ENCODE results near the gene TCP11L2.

TCP11L2 gene

DNA sequence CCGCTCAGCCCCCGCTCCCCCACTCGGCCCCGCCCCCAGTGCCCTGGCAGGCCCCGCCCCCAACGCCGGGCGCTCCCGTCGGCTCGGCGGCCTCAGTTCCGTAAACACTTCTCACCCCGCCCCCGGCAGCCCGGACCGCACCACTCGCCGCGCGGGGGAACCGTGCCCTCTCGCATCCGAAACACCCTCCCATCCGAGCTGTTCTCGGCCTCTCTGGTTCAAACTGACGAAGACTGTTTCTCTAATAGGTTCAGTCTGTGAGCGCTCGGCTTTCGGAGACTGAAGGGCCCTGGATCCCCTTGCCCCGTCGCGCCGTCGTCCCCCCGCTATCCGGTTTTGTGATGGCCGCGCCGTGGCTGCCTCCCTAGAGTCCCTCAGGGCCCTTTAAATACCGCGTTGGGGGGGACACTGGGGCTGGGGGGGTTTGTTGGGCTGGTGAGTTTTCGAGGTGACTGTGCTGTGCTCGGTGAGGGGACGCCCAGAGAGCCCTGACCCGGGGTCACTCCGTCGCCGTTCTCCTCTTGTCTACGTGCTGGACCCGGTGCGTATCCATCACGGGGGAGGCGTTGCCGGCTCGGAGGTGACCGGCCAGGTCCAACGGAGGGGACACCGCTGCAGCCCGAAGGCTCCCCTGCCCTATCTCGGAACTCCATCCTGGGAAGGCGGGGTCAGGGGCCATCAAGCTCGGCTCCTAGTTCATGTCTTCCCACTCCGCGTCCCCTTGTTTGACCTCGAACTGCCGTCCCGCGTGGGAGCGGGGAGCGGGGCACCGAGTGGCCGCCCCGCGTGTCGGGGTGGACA is at the start of gene TCP11L2:
TSS of gene TCP11L2 (plus strand) at position 333 of the 801 bp plus-strand sequence. CDS start 8,343 bp downstream, outside the sequence.
- no peak for FAIRE-seq
- peak; percentile 86 for DNase-seq (ENCODE audit: low spot score)

DNA sequence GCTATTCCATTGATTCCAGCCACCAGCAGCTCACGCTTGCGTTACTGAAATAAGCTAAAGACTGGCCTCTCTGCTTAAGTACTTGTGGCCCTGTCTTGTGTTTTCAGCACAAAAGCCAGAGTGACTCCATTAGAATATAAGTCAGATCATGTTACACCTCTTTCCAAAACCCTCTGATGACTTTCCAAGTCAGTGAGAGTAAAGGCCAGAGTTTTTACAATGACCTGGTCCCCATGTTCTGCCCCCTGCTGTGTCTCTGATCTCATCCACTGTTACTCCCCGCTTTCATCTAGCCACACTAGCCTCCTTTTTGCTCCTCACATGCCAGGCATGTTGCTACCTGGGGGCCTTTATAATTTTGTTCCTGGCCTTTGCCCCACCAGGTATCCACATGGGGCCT is 47.8 kb upstream of the TCP11L2 start:
- no peak for DNase-seq (ENCODE audit: low spot score)
- FAIRE-seq = no peak

DNA sequence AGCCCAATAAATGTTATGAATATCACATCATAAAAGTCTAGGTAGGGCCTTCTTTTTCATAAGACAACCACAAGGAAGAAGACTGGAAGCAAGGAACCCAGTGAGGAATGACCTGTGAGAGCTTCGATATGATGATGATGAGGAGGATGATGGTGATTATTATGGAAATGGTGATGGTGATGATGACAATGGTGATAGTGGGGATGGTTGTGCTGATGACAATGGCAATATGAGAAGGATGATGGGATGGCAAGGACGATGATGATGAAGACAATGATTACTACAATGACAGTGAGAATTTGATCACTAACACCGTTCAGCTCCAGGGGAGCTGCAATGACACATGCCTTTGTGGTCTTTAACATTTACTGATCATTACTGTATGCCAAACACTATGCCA is 47.0 kb upstream of the TCP11L2 start:
- DNase-seq (ENCODE audit: low spot score) (no peak), FAIRE-seq (no peak)

DNA sequence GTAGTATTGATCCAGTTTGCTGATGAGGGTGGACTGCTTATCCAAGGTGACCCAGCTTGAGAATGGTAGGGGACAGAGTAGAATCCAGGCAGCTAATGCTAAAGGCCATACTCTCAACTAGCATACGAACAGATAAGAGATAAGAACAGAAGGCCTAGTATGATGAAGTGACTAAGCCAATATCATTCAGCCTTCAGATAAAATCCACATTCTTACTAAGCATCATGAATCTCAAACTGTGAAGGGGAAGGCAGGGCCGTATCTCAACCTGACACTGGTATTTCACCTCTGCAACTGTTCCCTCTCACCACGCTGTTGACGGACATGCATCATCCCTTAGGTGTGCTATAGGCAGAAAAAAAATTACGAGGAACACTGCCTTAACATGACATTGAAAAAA is 46.6 kb upstream of the TCP11L2 start:
- DNase-seq (ENCODE audit: low spot score) = no peak
- FAIRE-seq = no peak

DNA sequence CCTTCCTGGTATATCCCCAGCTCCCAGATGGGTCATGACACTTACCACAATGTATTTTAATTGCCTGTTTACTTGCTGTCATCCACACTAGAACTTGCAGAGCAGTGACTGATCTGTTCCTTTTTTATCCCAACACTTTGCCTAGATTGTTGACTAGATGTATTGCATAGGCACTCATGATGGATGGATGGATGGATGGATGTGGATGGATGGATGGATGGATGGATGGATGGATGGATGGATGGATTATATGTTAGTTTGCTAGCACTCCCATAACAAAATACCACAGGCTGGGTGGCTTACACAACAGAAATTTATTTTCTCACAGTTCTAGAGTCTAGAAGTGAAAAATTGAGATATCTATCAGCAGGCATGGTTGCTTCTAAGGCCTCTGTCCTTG is 46.0 kb upstream of the TCP11L2 start:
- DNase-seq (ENCODE audit: low spot score) = no peak
- FAIRE-seq = no peak

DNA sequence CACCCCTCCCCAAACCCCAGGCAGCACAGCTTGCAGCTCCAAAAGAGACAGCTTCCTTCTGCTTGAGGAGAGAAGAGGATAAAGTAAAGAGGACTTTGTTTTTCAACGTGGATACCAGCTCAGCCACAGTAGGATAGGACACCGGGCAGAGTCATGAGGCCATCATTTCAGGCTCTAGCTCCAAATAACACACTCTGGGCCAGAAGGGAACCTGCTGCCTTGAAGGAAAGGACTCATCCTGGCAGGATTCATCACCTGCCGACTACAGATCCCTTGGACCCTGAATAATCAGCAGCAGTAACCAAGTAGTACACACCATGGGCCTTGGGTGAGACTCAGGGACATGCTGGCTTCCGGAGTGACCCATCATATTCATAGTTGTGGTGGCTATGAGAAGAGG is 44.3 kb upstream of the TCP11L2 start:
- DNase-seq (ENCODE audit: low spot score) = no peak

DNA sequence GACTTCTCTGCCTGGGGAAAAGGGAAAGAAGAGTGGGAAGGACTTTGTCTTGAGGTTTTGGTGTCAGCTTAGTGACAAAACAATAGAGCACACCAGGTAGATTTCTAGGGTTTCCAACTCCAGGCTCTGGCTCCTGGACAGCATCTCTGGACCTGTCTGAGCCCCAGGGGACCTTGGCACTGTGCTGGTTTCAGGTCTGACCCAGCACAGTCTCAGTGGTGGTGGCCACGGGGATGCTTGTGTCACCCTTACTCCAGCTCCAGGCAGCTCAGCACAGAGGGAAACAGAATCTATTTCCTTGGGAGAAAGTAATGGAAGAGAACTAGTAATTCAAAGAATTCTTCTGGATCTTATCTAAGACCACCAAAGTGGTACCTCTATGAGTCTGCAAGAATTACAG is 43.6 kb upstream of the TCP11L2 start:
- no peak for DNase-seq (ENCODE audit: low spot score)
- no peak for FAIRE-seq

More for the DNA sequence above, 44.3 kb upstream of the TCP11L2 start:
- no peak for FAIRE-seq

DNA sequence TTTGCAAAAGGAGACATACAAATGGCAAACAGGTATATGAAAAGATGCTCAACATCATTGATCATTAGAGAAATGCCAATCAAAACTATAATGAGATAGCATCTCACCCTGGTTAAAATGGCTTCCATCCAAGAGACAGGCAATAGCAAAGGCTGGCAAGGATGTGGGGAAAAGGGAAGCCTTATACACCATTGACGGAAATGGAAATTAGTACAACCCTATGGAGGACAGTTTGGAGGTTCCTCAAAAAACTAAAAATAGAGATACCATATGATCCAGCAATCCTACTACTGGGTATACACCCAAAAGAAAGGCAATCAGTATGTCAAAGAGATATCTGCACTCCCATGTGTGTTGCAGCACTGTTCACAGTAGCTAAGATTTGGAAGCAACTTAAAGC is 37.4 kb upstream of the TCP11L2 start:
- FAIRE-seq (no peak), DNase-seq (ENCODE audit: low spot score) (no peak)

DNA sequence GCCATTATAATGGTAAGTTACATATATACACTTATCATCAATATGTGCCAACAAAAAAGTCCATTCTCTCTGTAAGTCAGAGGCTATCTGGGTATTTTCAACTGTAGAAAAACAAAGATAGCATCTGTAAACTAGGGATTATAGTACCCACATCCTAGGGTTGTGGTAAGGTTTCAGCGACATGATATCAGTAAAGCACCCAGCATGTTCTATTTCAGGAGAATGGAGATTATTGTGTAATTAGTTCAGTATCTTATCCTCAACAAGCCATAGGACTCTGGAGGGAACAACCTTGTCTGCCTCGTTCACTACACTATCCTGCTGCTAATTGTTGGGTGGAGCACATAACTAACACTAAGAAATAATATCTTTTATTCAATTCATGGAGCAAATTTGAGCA is 35.0 kb upstream of the TCP11L2 start:
- DNase-seq (ENCODE audit: low spot score) = no peak
- no peak for FAIRE-seq

DNA sequence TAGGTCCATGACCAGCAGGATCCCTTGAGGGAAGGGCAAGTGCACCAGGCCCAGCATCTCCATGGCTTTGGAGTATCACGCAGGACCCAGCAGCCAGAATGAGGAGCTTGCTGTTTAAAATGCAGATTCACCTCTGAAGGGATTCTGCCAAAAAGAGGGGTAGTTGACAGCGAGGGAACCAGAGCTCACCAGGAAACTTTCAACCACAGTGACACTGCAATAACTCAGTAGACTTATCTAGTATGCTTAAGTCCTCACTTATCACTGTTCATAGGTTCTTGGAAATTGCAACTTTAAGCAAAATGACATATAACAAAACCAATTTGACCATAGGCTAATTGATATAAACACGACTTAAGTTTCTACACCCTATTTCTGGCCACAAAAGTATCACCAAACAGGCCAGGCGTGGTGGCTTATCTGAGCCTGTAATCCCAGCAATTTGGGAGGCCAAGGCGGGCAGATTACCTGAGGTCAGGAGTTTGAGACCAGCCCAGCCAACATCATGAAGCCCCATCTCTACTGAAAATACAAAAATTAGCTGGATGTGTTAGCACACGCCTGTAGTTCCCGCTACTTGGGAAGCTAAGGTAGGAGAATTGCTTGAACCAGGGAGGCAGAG is 33.3 kb upstream of the TCP11L2 start:
- no peak for FAIRE-seq
- DNase-seq (ENCODE audit: low spot score) = no peak

DNA sequence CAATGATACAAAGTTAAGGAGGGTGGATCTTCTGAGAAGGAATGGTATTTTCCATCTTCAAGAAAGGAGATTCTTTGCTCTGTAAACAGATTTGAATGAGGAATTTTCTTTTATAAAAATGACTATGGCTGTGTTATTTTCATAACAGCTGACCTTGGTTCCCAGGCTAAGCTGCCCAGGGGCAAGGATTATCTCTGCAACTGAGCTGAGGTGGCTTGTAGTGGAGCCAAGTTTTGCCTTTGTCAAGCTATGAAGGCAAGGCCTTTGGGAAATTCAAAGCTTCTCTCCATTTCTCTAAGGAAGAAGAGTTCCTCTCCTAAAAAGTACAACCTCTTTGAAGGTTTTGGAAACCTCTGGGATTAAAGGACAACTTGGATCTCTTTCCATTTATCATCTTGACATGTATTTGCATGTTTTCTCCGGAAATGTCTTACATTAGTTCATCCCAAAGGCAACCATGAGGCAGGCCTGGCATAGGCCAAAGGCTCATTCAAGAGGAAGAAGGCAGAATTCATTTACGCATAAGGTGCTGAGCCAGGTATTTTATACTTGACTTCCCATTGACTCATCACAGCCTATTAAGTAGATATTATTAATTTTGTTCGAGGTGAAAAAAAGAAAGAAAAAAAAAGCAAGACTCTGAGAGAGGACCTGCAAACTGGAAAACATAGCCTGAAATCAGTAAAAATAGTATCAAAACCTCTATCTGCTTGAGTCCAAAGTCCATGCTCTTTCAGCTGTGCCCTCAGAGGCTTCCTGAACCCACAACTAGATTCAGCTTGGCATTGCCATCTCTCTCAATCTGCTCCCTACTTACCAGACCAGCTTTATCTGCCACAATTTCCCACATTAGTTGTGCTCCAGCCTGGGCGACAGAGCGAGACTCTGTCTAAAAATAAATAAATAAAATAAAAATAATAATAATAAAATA is 30.7 kb upstream of the TCP11L2 start:
- FAIRE-seq (no peak), DNase-seq (ENCODE audit: low spot score) (no peak)

DNA sequence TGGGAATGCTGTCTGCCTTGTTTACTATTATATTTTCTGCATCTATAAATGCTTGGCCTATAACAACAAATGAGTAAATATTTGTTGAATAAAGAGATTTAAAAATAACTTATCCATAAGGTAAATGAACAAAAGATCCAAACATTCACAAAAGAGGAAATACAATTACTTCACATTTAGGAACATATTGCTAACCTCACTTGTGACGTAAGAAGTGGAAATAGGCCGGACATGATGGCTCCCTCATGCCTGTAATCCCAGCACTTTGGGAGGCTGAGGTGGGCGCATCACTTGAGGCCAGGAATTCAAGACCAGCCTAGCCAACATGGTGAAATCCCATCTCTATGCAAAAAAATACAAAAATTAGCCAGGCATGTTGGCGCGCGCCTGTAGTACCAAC is 29.0 kb upstream of the TCP11L2 start:
- FAIRE-seq = no peak
- DNase-seq (ENCODE audit: low spot score) = no peak

DNA sequence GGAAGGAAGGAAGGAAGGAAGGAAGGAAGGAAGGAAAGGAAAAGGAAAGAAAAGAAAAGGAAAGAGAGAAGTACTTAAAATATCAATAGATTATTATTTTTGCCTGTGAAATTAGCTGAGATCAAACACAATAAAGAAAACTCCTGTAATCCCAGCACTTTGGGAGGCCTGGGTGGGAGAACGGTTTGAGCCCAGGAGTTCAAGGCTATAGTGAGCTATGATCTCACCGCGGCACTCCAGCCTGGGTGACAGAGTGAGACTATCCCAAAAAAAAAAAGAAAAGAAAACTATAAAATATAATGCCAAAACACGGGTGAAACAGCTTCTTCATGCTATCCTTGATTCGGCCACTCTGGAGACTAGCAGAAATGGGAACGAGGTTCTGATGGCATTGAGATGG is 28.5 kb upstream of the TCP11L2 start:
- FAIRE-seq (no peak), DNase-seq (ENCODE audit: low spot score) (no peak)

DNA sequence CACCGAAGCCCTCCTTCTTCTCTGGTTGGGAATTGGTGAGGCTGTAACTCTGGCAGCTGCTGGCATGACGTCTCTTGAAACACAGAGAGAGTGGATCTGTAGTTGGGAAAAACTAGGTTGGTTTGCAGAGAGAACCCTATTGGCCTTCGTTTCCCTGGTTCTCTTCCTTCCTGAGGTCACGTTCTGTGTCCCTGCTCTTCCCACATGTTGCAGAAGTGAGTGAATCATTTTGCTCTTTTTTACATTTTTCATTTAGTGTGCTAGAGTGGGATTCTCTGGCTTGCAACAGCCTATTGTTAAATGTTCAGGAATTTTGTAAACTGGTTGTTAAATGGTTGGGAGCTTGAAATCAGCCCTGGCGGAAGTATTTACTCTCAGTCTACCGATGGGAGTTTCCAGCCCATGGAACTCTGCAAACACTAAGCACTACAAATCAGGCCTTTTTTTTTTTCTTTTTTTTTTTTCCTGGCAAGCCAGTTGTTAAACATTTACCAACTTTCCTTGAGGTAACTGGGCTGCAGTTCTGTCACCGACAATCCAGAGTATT is 27.9 kb upstream of the TCP11L2 start:
- FAIRE-seq = no peak
- DNase-seq (ENCODE audit: low spot score) = no peak

DNA sequence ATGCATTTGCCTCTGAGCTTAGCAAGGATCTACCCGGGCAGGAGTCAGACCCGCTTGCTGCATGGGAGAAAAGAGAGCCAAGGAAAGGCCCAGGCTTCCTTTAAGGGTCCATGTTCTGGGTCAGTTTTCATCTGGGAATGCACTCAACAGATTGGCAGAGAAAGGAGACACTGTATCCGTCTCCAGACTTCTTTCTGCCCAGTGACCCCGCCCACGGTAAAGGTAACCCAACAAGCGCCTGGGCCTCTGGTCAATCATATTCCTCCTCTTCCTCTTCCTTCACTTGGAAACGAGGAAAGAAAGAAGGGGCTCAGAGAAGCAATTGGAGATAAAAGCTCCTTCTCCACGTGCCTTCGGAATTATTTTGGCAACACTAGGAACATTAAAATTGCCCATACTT is 27.1 kb upstream of the TCP11L2 start:
- FAIRE-seq = no peak
- DNase-seq (ENCODE audit: low spot score) = no peak

DNA sequence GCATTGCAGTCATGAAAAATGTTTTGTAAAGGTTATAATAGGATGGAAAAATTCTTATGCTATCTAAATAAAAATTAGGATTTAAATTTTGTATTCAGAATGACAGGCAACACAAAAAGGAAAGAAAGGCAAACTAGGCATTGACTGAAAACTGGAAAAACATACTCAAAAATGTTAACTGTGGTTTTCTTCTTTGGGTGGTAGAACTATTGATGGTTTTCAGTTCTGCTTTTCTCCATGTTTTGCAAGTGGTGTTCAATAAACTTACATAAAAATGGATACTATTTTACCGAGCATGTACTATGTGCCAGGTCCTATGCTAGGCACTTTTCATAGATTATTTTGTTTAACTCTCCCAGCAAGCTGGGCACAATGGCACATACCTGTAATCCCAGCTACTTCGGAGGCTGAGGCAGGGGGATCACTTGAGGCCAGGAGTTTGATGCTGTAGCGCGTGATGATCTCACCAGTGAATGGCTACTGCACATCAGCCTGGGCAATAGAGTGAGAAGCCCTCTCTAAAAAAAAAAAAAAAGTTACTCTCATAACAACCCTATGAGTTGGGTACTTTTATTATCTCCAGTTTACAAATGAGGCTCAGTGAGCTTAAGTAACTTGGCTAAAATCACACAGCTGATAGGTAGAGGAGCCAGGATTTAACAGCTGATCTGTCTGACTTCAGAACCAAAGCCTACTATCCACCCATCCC is 26.3 kb upstream of the TCP11L2 start:
- FAIRE-seq (no peak), DNase-seq (ENCODE audit: low spot score) (no peak)

DNA sequence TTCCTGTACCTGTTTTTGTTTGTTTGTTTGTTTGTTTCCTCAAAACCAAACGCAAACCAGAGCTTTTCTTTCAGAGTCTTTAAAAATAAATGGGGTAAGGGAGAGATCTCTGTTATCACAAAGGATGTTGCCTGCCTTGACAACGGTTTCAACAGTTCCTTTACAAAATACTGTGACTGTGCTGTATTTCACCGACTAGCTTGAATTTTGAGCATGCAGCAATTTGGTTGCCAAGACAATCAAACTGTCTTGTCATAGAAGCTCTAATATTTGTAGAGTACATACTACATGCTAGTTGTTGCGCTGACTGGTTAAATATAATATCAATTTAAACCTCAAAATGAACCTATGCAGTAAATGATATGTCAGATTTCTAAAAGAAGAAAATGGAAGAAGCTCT is 22.4 kb upstream of the TCP11L2 start:
- FAIRE-seq (no peak), DNase-seq (ENCODE audit: low spot score) (no peak)

DNA sequence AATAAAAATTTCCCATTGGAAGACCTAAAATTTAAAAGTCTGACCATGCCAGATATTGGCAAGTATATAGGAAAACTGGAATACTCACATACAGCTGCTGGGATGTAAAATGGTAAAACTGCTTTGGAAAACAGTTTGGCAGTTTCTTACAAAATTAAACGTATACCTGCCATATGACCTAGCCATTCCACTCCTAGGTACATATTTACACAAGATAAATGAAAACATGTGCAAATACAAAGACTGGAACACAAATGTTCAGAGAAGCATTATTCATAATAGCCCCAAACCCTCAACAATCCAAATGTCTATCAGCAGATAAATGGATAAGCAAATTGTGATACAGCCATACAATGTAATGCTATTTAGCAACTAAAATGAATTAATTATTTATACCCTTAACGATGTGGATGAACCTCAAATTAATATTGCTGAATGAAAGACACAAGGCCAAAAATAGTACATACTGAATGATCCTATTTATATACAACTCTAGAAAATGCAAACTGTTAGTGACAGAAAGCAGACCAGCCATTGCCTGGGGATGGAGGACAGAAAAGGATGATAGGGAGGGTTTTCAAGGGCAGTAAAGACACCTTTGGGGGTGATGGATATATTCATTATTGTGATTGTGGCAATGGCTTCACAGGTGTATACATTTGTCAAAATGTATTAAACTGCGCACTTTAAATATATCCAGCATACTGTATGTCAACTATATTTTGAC is 21.3 kb upstream of the TCP11L2 start:
- DNase-seq (ENCODE audit: low spot score) (no peak), FAIRE-seq (no peak)

DNA sequence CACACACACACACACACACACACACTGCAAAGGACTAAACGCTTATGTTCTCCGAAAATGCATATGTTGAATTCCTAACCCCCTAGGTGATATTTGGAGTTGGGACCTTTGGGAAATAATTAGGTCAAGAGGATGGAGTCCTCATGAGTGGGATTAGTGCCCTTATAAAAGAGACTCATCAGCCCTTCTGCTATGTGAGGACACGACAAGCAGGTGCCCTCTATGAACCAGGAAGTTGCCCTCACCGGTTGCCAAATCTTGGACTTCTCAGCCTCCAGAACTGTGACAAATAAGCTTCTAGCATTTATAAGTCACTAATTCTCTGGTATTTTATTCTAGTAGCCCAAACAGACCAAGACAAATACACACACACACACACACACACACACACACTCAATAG is 20.7 kb upstream of the TCP11L2 start:
- FAIRE-seq (no peak), DNase-seq (ENCODE audit: low spot score) (no peak)

DNA sequence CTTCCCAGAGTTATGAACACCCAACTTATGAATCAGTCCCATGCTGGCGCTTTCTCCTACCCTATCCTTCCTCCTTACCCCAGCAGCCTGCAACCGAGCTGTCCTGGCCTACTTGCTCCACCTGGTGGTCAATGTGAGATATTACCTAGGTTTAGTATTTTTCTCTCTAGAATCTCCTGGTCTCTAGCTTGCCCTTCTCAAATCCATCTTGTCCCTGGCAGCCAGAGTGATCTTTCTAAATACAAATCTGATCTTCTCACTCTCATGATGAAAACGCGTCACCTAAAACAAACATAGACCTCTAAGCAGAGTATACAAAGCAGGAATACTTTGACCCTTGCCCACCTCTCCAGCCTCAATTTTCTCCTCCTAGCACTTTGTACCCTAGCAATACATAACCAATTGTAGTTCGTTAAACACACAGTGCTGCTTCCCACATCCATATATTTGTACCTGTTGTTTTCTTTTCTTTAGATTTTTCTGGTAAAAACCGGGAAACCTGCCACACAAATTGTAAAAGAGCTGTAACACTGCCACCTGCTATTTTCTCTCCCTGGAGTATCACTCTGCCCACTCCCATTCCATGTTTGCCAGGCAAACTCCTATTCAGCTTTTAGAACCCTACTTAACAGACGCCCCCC is 20.0 kb upstream of the TCP11L2 start:
- FAIRE-seq (no peak), DNase-seq (ENCODE audit: low spot score) (peak; percentile 36)

All from urothelium cell line (cell line).